Parathyroid adenoma (tissue), 2 donors: Measurements from ENCODE around the gene SRPK3.

Experiments used
- H2AFZ ChIP-seq: fragments of 300-600 bp; sonication (generic); one replicate; pipeline ENCODE4 v1.7.0; 2017; ENCODE audit warnings: antibody characterized with exemption, mild to moderate bottlenecking
- H3K27ac ChIP-seq: fragments of 300-600 bp; sonication (generic); one replicate; pipeline ENCODE4 v1.7.0; 2017
- H3K27me3 ChIP-seq: fragments of 300-600 bp; sonication (generic); one replicate; pipeline ENCODE4 v1.7.0; 2017; ENCODE audit warnings: low read length; ENCODE audit not compliant: control insufficient read depth, insufficient read depth
- H3K36me3 ChIP-seq: fragments of 300-600 bp; sonication (generic); one replicate; pipeline ENCODE4 v1.7.0; 2017; ENCODE audit warnings: low read length; ENCODE audit not compliant: control insufficient read depth, insufficient read depth
- H3K4me1 ChIP-seq: fragments of 300-600 bp; sonication (generic); one replicate; pipeline ENCODE4 v1.7.0; 2017; ENCODE audit warnings: control low read depth
- H3K4me2 ChIP-seq: fragments of 300-600 bp; sonication (generic); one replicate; pipeline ENCODE4 v1.7.0; 2017; ENCODE audit warnings: low read length
- H3K4me3 ChIP-seq: fragments of 300-600 bp; sonication (generic); one replicate; pipeline ENCODE4 v1.7.0; 2017; ENCODE audit warnings: low read depth, low read length
- H3K79me2 ChIP-seq: fragments of 300-600 bp; sonication (generic); one replicate; pipeline ENCODE4 v1.7.0; 2017; ENCODE audit warnings: control low read depth
- H3K9ac ChIP-seq: fragments of 300-600 bp; sonication (generic); one replicate; pipeline ENCODE4 v1.7.0; 2017; ENCODE audit warnings: mild to moderate bottlenecking
- H3K9me3 ChIP-seq: fragments of 300-600 bp; sonication (generic); one replicate; pipeline ENCODE4 v1.7.0; 2017; ENCODE audit warnings: low read length; ENCODE audit not compliant: control insufficient read depth
- TF ChIP-seq, protein P1 (sequence below): fragments of 300-600 bp; sonication (generic); IDR thresholded peaks from one replicate; pipeline ENCODE4 v1.7.0; 2017; ENCODE audit warnings: antibody characterized with exemption, mild to moderate bottlenecking
- donor health status: primary hyperparathyroidism.

The SRPK3 gene

DNA sequence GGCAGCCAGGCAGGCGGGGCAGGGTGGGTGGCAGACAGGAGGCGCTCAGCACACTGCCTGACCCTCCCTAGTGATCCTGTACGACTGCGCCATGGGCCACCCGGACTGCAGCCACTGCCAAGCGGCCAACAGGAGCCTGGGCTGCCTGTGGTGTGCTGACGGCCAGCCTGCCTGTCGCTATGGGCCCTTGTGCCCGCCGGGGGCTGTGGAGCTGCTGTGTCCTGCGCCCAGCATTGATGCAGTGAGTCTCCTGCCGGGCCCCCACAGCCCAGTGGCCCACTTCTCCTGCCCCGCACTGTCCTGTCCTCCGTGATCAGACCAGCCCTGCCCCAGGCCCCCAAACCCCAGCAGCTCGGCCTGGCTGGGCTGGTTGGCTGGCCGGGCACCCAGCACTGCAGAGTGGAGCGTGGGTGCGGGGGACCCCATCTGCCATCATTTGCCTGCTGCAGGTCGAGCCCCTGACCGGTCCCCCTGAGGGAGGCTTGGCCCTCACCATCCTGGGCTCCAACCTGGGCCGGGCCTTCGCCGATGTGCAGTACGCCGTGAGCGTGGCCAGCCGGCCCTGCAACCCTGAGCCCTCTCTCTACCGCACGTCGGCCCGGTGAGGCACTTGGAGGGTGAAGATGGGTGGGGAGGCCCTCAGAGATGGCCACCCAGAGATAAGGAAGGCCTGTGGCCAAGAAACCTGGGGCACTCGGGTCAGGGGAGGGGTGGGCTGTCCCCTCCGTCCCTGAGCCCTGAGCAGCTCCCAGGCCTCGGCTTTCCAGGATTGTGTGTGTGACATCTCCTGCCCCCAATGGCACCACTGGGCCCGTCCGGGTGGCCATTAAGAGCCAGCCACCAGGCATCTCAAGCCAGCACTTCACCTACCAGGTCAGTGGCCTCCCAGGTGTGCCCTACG is 9.2 kb upstream of the SRPK3 start:
- H3K36me3 ChIP-seq = no peaks in the 10 kb centered on the region
- no peak overlapping the region for H3K4me3 ChIP-seq
- TF ChIP-seq, protein P1, sequence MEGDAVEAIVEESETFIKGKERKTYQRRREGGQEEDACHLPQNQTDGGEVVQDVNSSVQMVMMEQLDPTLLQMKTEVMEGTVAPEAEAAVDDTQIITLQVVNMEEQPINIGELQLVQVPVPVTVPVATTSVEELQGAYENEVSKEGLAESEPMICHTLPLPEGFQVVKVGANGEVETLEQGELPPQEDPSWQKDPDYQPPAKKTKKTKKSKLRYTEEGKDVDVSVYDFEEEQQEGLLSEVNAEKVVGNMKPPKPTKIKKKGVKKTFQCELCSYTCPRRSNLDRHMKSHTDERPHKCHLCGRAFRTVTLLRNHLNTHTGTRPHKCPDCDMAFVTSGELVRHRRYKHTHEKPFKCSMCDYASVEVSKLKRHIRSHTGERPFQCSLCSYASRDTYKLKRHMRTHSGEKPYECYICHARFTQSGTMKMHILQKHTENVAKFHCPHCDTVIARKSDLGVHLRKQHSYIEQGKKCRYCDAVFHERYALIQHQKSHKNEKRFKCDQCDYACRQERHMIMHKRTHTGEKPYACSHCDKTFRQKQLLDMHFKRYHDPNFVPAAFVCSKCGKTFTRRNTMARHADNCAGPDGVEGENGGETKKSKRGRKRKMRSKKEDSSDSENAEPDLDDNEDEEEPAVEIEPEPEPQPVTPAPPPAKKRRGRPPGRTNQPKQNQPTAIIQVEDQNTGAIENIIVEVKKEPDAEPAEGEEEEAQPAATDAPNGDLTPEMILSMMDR = no peak
- no peaks in the 10 kb centered on the region for H3K27me3 ChIP-seq
- H3K9ac ChIP-seq = no peak overlapping the region
- no peak overlapping the region for H3K4me2 ChIP-seq
- no peak overlapping the region for H2AFZ ChIP-seq
- H3K4me1 ChIP-seq = no peaks in the 10 kb centered on the region
- H3K79me2 ChIP-seq = no peaks in the 10 kb centered on the region
- H3K9me3 ChIP-seq = no peaks in the 10 kb centered on the region
- no peak overlapping the region for H3K27ac ChIP-seq

DNA sequence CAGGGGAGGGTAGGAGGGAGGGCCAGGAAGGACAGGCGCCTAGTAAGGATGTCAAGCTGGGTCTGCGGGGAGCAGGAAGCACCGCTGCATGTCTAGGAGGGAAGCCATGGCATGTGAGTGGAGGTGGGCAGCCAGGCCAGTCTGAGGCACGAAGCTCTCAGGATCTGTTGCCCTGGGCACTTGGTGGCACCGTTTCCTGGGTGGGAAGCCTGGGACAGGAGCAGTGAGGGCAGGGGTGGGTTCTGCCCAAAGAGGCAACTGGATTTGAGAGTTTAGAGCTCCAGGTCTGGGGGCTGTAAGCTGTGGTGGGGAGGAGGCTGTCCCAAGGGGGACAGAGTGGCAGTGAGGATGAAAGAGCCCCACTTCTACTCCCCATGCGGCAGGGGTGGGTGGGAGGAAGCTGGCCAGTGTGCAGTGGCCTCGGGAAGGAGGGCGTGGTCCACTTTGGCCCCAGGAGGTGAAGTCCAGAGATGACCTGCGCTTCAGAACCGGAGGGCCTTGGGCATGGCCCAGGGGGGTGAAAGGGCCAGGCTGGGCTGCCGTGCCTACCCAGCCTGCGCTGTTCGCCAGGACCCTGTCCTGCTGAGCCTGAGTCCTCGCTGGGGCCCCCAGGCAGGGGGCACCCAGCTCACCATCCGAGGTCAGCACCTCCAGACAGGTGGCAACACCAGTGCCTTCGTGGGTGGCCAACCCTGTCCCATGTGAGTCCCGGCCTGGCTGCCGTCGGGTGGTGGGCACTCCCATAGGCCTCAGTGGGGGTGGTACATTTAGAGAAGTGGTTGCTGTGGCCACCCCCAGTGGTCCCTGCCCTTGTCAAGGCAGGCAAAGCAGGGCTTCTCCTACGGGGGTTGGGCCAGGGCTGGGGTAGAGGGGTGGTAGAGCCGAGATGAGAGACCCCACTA is 8.3 kb upstream of the SRPK3 start:
- Histone ChIP-seq H3K27me3 (no peaks in the 10 kb centered on the region), H2AFZ (no peak overlapping the region)

DNA sequence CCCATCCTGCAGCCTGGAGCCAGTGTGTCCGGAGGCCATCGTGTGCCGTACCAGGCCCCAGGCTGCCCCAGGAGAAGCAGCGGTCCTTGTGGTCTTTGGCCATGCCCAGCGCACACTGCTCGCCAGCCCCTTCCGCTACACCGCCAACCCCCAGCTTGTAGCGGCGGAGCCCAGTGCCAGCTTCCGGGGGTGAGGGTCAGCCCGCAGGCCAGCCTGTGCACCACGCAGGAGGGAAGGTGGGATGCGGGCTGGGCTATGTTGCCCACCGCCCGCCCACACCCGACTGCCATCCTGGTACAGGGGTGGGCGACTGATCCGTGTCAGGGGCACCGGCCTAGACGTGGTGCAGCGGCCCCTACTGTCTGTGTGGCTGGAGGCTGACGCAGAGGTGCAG is 7.6 kb upstream of the SRPK3 start:
- no peaks in the 10 kb centered on the region for H3K9me3 ChIP-seq
- no peaks in the 10 kb centered on the region for H3K79me2 ChIP-seq
- H2AFZ ChIP-seq = no peak overlapping the region
- no peak overlapping the region for H3K9ac ChIP-seq
- H3K36me3 ChIP-seq = no peaks in the 10 kb centered on the region
- no peaks in the 10 kb centered on the region for H3K27me3 ChIP-seq
- no peak overlapping the region for H3K4me2 ChIP-seq
- H3K27ac ChIP-seq = no peak overlapping the region
- TF ChIP-seq, protein P1 = no peak
- H3K4me3 ChIP-seq = no peak overlapping the region
- no peaks in the 10 kb centered on the region for H3K4me1 ChIP-seq

More for the DNA sequence above, 8.3 kb upstream of the SRPK3 start:
- Histone ChIP-seq H3K4me1 (no peaks in the 10 kb centered on the region), H3K9me3 (no peaks in the 10 kb centered on the region), H3K4me2 (no peak overlapping the region), H3K27ac (no peak overlapping the region), H3K36me3 (no peaks in the 10 kb centered on the region), H3K9ac (no peak overlapping the region), H3K79me2 (no peaks in the 10 kb centered on the region), H3K4me3 (no peak overlapping the region)
- TF ChIP-seq, protein P1 = no peak

DNA sequence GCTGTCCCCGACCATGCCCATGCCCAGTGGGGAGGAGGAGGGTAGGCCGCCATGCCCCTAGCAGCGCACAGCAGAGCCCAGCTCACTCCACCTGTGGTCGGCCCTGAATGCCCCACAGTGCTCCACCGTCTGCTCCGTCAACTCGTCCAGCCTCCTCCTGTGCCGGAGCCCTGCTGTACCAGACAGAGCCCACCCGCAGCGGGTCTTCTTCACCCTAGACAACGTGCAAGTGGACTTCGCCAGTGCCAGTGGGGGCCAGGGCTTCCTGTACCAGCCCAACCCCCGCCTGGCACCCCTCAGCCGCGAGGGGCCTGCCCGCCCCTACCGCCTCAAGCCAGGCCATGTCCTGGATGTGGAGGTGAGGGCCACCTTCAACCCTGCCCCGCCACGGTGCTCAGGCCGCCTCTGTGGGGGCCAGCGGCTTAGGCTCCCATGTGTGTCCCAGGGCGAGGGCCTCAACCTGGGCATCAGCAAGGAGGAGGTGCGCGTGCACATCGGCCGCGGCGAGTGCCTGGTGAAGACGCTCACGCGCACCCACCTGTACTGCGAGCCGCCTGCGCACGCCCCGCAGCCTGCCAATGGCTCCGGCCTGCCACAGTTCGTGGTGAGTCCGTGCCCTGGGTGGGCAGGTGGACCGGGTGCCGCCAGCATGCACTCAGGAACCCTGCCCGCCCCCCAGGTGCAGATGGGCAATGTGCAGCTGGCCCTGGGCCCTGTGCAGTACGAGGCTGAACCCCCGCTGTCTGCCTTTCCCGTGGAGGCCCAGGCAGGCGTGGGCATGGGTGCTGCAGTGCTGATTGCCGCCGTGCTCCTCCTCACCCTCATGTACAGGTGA is 6.9 kb upstream of the SRPK3 start:
- TF ChIP-seq, protein P1 = no peak
- Histone ChIP-seq H3K4me1 (no peaks in the 10 kb centered on the region), H3K27ac (no peak overlapping the region), H3K36me3 (no peaks in the 10 kb centered on the region), H3K27me3 (no peaks in the 10 kb centered on the region), H3K9me3 (no peaks in the 10 kb centered on the region), H3K9ac (no peak overlapping the region), H3K79me2 (no peaks in the 10 kb centered on the region), H3K4me2 (no peak overlapping the region), H2AFZ (no peak overlapping the region), H3K4me3 (no peak overlapping the region)
